Neural cell (in vitro differentiated cells): ENCODE results near the gene MOB3B. TPM values are rescaled to one million over a fixed set of nuclear protein-coding genes. Genes with fewer than 3 reads are reported as not detected.

Source experiments
- H2AFZ ChIP-seq: fragments of 200-600, 300-800 bp; sonication (generic), shearing (Covaris generic); 2 replicates; pipeline ENCODE4 v1.6.0; 2014; ENCODE audit warnings: low read depth, mild to moderate bottlenecking, antibody characterized with exemption, low read length, moderate library complexity
- H3F3A ChIP-seq: fragments of 200-600 bp; shearing (Covaris generic); 2 replicates; pipeline ENCODE4 v1.6.1; 2016; ENCODE audit warnings: mild to moderate bottlenecking, moderate library complexity, mixed read lengths, antibody characterized with exemption, low read length; ENCODE audit not compliant: insufficient read depth, poor library complexity, severe bottlenecking
- H3K27ac ChIP-seq: fragments of 200-600, 300-800 bp; sonication (generic), shearing (Covaris generic); 2 replicates; pipeline ENCODE4 v1.5.1; 2014; ENCODE audit warnings: mild to moderate bottlenecking, low read length, moderate library complexity
- H3K27me3 ChIP-seq: fragments of 300-800, 200-600 bp; sonication (generic), shearing (Covaris generic); 2 replicates; pipeline ENCODE4 v1.6.0; 2014; ENCODE audit warnings: mild to moderate bottlenecking, low read depth, low read length, moderate library complexity; ENCODE audit not compliant: insufficient read depth
- H3K36me3 ChIP-seq: fragments of 300-800, 200-600 bp; sonication (generic), shearing (Covaris generic); 2 replicates; pipeline ENCODE4 v1.5.1; 2014; ENCODE audit warnings: mild to moderate bottlenecking, antibody characterized with exemption, low read length, moderate library complexity; ENCODE audit not compliant: insufficient read depth
- H3K4me2 ChIP-seq: fragments of 300-800, 200-600 bp; sonication (generic), shearing (Covaris generic); 2 replicates; pipeline ENCODE4 v1.6.0; 2014; ENCODE audit warnings: mild to moderate bottlenecking, low read length
- H3K4me3 ChIP-seq: fragments of 300-800, 200-600 bp; sonication (generic), shearing (Covaris generic); 2 replicates; pipeline ENCODE4 v1.5.1; 2014; ENCODE audit warnings: mild to moderate bottlenecking, low read length, moderate library complexity
- H3K79me2 ChIP-seq: fragments of 200-600 bp; shearing (Covaris generic); replicated peaks from 2 replicates; pipeline ENCODE4 v1.6.0; 2014; ENCODE audit warnings: mild to moderate bottlenecking, low read length, moderate library complexity; ENCODE audit not compliant: insufficient read depth
- H3K9ac ChIP-seq: fragments of 300-800, 200-600 bp; sonication (generic), shearing (Covaris generic); 2 replicates; pipeline ENCODE4 v1.6.1; 2016; ENCODE audit warnings: mild to moderate bottlenecking, low read length, mixed read lengths
- H3K9me2 ChIP-seq: fragments of 200-600 bp; shearing (Covaris generic); 2 replicates; pipeline ENCODE4 v1.6.1; 2016; ENCODE audit warnings: mild to moderate bottlenecking, low read length, mixed read lengths; ENCODE audit not compliant: insufficient read depth
- H3K9me3 ChIP-seq: fragments of 200-600, 300-800 bp; sonication (generic), shearing (Covaris generic); 2 replicates; pipeline ENCODE4 v1.6.1; 2016; ENCODE audit warnings: mild to moderate bottlenecking, mixed run types, low read length, moderate library complexity, mixed read lengths
- H4K20me1 ChIP-seq: fragments of 200-600 bp; shearing (Covaris generic); 2 replicates; pipeline ENCODE4 v1.6.1; 2016; ENCODE audit warnings: mild to moderate bottlenecking, mixed run types; ENCODE audit not compliant: insufficient read depth
- EP300 ChIP-seq: fragments of 450-650 bp; conservative IDR thresholded peaks from 2 replicates; pipeline ENCODE4 v1.6.1; 2014; ENCODE audit warnings: antibody characterized with exemption, mild to moderate bottlenecking, moderate library complexity; ENCODE audit not compliant: poor library complexity, severe bottlenecking
- EZH2 ChIP-seq: fragments of 200-600, 300-800 bp; shearing (Covaris generic), sonication (generic); IDR thresholded peaks from 2 replicates; pipeline ENCODE4 v1.6.1; 2014; ENCODE audit warnings: antibody characterized with exemption, low read length, borderline replicate concordance, mild to moderate bottlenecking; ENCODE audit not compliant: insufficient read depth, poor library complexity, severe bottlenecking
- MXI1 ChIP-seq: fragments of 450-650 bp; conservative IDR thresholded peaks from 2 replicates; pipeline ENCODE4 v1.6.1; 2014; ENCODE audit warnings: antibody characterized with exemption, mild to moderate bottlenecking; ENCODE audit not compliant: poor library complexity, severe bottlenecking
- POLR2AphosphoS5 ChIP-seq: IDR thresholded peaks from 2 replicates; pipeline ENCODE4 v1.6.1; 2012
- RAD21 ChIP-seq: fragments of 450-650 bp; conservative IDR thresholded peaks from 2 replicates; pipeline ENCODE4 v1.6.1; 2014; ENCODE audit warnings: antibody characterized with exemption, mild to moderate bottlenecking, moderate library complexity
- SMC3 ChIP-seq: fragments of 450-650 bp; conservative IDR thresholded peaks from 2 replicates; pipeline ENCODE4 v1.6.1; 2014; ENCODE audit warnings: antibody characterized with exemption, mild to moderate bottlenecking, moderate library complexity; ENCODE audit not compliant: poor library complexity
- TAF1 ChIP-seq: IDR thresholded peaks from 2 replicates; pipeline ENCODE4 v1.6.1; 2012; ENCODE audit warnings: low read depth
- polyA plus RNA-seq: library from polyadenylated mRNA; depleted of rRNA; stranded (reverse); fragments of >200 nt; gene quantifications from 2 replicates; pipeline ENCODE4 v1.2.3, GENCODE V29; 2014
- TF ChIP-seq, protein P1 (sequence below): IDR thresholded peaks from 2 replicates; pipeline ENCODE4 v1.6.1; 2012; ENCODE audit warnings: borderline replicate concordance
- TF ChIP-seq, protein P2 (sequence below): fragments of 450-650 bp; IDR thresholded peaks from 2 replicates; pipeline ENCODE4 v1.5.1; 2014; ENCODE audit warnings: antibody characterized with exemption, mild to moderate bottlenecking, moderate library complexity; ENCODE audit not compliant: poor library complexity, severe bottlenecking

The MOB3B gene
- polyA plus RNA-seq, 1 donor from 2014 or later: 1.8 TPM

DNA sequence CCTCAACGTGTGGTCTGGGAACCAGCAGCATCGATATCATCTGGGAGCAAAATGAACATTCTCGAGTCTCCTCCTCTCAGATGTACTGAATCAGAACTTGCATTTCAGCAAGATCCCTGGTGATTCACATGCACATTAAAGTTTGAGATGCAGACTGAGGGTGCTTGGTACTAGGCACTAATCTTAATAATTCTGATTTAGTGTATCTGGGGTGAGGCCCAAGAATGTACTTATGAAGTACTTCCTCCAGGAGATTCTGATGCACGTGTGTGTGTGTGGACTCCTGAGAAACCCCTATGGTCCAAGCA, 176.5 kb downstream of the MOB3B start:
- H3K9me2 ChIP-seq: no peaks in the 10 kb centered on the region
- no peak overlapping the region for H3K27ac ChIP-seq
- no peak overlapping the region for H3K4me2 ChIP-seq
- H2AFZ ChIP-seq: no peak overlapping the region
- no peaks in the 10 kb centered on the region for H3K9me3 ChIP-seq
- no peak overlapping the region for H3K9ac ChIP-seq
- H3K36me3 ChIP-seq: no peaks in the 10 kb centered on the region
- H3F3A ChIP-seq: no peaks in the 10 kb centered on the region
- no peaks in the 10 kb centered on the region for H4K20me1 ChIP-seq
- no peak overlapping the region for H3K4me3 ChIP-seq
- TF ChIP-seq EP300 (no peak), MXI1 (no peak), SMC3 (no peak), EZH2 (no peak), POLR2AphosphoS5 (no peak), TAF1 (no peak), RAD21 (no peak)
- TF ChIP-seq, protein P1, sequence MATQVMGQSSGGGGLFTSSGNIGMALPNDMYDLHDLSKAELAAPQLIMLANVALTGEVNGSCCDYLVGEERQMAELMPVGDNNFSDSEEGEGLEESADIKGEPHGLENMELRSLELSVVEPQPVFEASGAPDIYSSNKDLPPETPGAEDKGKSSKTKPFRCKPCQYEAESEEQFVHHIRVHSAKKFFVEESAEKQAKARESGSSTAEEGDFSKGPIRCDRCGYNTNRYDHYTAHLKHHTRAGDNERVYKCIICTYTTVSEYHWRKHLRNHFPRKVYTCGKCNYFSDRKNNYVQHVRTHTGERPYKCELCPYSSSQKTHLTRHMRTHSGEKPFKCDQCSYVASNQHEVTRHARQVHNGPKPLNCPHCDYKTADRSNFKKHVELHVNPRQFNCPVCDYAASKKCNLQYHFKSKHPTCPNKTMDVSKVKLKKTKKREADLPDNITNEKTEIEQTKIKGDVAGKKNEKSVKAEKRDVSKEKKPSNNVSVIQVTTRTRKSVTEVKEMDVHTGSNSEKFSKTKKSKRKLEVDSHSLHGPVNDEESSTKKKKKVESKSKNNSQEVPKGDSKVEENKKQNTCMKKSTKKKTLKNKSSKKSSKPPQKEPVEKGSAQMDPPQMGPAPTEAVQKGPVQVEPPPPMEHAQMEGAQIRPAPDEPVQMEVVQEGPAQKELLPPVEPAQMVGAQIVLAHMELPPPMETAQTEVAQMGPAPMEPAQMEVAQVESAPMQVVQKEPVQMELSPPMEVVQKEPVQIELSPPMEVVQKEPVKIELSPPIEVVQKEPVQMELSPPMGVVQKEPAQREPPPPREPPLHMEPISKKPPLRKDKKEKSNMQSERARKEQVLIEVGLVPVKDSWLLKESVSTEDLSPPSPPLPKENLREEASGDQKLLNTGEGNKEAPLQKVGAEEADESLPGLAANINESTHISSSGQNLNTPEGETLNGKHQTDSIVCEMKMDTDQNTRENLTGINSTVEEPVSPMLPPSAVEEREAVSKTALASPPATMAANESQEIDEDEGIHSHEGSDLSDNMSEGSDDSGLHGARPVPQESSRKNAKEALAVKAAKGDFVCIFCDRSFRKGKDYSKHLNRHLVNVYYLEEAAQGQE: no peak
- TF ChIP-seq, protein P2, sequence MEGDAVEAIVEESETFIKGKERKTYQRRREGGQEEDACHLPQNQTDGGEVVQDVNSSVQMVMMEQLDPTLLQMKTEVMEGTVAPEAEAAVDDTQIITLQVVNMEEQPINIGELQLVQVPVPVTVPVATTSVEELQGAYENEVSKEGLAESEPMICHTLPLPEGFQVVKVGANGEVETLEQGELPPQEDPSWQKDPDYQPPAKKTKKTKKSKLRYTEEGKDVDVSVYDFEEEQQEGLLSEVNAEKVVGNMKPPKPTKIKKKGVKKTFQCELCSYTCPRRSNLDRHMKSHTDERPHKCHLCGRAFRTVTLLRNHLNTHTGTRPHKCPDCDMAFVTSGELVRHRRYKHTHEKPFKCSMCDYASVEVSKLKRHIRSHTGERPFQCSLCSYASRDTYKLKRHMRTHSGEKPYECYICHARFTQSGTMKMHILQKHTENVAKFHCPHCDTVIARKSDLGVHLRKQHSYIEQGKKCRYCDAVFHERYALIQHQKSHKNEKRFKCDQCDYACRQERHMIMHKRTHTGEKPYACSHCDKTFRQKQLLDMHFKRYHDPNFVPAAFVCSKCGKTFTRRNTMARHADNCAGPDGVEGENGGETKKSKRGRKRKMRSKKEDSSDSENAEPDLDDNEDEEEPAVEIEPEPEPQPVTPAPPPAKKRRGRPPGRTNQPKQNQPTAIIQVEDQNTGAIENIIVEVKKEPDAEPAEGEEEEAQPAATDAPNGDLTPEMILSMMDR: no peak
- no peaks in the 10 kb centered on the region for H3K79me2 ChIP-seq
- H3K27me3 ChIP-seq: no peaks in the 10 kb centered on the region

DNA sequence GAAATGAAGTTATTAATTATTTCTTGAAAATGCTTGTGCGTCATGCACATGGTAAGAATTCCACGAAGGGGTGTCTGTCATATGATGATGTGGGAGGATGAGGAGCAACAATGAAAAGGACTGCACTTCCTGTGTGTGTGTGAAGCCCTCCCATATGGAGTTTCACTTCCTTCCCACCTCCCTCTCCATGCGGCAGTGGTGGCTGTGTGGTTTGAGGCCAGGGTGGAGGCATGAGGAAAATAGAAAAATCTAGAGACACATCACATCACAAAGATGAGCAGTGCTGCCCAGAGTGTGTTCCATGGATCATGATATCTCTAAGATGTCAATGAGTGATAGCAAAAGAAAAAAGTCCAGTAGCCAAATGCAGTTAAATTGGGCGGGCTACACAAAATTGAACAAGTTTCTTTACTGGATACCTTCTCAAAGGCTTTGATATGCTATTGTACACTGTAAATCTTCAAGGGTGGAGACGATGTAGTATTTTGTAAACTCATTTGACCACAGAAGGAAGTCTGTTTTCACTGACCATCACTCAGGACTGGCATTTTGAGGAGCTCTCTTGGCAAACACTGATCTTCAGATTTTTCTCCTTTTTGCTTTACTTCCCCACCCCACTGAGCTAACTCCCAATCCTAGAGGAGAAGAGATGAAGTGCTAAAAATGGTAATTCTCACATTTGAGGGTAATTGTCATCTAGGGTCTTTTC, 177.0 kb downstream of the MOB3B start:
- Histone ChIP-seq H3K9ac (no peak overlapping the region), H3F3A (no peaks in the 10 kb centered on the region), H3K4me3 (no peak overlapping the region), H3K27me3 (no peaks in the 10 kb centered on the region), H3K27ac (no peak overlapping the region), H3K79me2 (no peaks in the 10 kb centered on the region), H3K36me3 (no peaks in the 10 kb centered on the region), H2AFZ (no peak overlapping the region), H3K9me3 (no peaks in the 10 kb centered on the region), H4K20me1 (no peaks in the 10 kb centered on the region), H3K9me2 (no peaks in the 10 kb centered on the region), H3K4me2 (no peak overlapping the region)
- TF ChIP-seq, protein P1: no peak
- TF ChIP-seq EZH2: no peak
